ENCODE measurements around the gene HTR7. TPM values are rescaled to one million over a fixed set of nuclear protein-coding genes. Genes with fewer than 3 reads are reported as not detected.

Gene HTR7
- total and polyA plus RNA-seq, 2 of the 8 experiments (the other 6 are each of a cell fraction or from before 2014, with no cell fraction given): 22.9 to 24.6 TPM

DNA sequence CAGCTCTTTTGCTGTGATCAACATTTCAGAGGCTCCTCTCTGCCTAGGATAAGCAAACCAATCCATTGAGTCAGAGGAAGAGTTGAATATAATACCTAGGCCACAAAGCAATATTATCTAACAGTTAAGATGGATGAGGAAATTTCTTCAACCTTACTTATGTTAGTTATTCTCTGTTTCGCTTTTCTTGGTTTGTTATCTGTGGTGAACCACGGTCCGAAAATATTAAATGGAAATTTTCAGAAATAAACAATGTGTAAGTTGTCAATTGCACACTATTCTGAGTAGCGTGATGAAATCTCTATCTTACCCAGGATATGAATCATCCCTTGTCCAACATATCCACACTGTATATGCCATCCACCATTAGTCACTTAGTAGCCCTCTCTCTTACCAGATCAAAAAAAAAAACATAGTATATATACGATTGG lies 1.5 kb upstream of the HTR7 start (continued):
- TF ChIP-seq ASH2L (IDR thresholded peaks at IDR 0.05; ENCODE audit: low read length) (no peak), CTBP2 (IDR thresholded peaks at IDR 0.05; ENCODE audit: borderline replicate concordance, insufficient read depth, insufficient read length, low read length) (no peak), RNF2 (IDR thresholded peaks at IDR 0.05; ENCODE audit: borderline replicate concordance, low read depth, low read length, missing control alignments, poor library complexity, severe bottlenecking) (no peak), JUND (IDR thresholded peaks at IDR 0.05; ENCODE audit: low read length) (no peak), EGR1 (IDR thresholded peaks at IDR 0.05; ENCODE audit: borderline replicate concordance, low read depth, low read length) (no peak), CHD1 (IDR thresholded peaks at IDR 0.05; ENCODE audit: low read depth, low read length) (no peak), YY1 (IDR thresholded peaks at IDR 0.05; ENCODE audit: low read depth, low read length) (no peak)
- TF ChIP-seq, protein P1, sequence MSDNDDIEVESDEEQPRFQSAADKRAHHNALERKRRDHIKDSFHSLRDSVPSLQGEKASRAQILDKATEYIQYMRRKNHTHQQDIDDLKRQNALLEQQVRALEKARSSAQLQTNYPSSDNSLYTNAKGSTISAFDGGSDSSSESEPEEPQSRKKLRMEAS (IDR thresholded peaks at IDR 0.05): no peak
